Measurements from ENCODE around the gene EIF2B4.
"Not testable (repeated sequence)": the region's sequence is repeated elsewhere in the genome, so short reads cannot be mapped to it uniquely, and the experiment has no call there.

The EIF2B4 gene

DNA sequence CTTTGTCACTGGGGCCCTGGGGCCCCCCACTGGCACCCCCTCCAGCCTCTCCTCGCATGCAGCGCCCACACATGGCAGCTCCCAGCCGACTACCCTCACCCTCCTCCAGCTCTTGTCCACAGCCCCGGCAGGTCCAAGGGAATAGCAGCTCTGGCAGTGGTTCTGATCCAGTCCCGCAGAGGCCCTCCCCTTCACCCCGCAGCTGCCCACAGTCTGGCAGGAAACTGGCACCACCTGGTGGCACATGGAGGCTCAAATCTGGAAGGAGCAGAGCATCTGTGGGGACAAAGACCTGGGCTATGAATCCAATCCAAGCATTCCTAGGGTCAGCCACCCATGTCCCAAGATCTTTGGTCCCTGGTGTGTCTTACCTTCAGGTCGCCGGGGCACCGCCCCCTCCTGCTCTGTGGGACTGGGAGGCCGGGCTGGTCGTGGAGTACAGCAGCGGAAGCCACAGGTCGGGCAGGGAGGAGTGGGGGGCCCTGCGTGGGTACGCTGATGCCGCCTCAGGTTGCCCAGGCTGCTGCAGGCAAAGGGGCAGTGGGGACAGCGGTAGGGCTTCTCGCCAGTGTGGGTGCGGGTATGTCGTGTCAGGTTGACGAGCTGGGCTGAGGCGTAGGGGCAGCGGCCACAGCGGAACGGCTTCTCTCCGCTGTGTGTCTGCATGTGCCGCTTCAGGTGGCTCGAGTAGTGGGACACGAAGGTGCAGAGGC lies 8.1 kb upstream of the EIF2B4 start:
- in situ Hi-C loops (cut with MboI; ENCODE audit: low sequenced_read_pairs): no loop called here

DNA sequence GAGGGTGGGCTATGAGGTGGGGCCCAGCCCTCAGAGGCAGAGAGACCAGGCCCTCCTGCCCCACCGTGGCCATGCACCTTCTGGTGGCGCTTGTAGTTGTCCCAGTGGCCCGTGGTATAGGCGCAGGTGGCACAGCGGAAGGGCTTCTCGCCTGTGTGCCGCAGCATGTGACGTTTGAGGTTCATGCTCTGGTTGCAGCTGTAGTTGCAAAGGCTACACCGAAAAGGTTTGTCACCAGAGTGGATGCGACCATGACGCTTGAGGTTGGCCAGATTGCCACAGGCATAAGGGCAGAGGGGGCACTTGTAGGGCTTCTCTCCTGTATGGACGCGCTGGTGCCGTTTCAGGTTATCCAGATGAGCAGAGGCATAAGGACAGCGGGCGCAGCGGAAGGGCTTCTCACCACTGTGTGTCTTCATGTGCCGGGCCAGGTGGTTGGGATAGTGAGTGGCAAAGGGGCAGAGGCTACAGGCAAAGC lies 7.5 kb upstream of the EIF2B4 start:
- in situ Hi-C loops (cut with MboI; ENCODE audit: low sequenced_read_pairs): no loop called here

DNA sequence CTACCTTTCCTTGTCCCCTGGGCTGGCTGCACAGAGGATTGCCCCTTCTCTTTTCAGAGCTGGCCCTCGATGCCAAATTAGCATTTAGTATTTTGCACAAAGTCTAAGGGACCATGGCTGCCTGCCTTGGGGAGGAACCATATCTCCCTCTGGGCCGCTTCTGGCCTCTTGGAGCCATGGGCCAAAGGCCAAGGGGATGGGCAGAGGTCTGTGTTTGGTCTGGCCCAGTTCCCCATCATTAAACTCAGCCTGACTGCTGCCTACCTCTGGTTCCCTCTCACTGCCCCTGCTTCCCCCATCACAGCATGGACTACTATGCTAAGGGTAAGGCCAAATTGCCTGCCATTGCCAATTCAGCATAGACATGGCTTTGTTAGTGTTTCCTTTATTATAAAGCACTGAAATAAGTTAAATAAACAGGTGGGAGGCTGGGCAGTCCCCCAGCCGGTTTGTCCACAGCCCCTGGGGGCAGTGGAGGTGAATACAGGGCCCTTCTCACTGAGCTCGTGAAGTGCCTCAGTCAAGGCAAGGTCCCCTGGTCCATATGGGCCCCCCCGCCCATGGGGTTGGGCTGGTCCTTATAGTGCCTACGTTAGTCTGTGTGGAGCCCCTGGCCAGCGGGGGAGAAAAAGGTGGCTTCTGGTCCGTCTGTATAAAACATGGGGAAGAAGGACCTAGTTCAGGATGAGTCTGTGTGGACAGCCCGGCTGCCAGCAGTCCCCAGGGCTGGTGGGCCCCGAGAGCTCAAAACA lies 6.9 kb upstream of the EIF2B4 start:
- in situ Hi-C loops (cut with MboI; ENCODE audit: low sequenced_read_pairs): no loop called here

DNA sequence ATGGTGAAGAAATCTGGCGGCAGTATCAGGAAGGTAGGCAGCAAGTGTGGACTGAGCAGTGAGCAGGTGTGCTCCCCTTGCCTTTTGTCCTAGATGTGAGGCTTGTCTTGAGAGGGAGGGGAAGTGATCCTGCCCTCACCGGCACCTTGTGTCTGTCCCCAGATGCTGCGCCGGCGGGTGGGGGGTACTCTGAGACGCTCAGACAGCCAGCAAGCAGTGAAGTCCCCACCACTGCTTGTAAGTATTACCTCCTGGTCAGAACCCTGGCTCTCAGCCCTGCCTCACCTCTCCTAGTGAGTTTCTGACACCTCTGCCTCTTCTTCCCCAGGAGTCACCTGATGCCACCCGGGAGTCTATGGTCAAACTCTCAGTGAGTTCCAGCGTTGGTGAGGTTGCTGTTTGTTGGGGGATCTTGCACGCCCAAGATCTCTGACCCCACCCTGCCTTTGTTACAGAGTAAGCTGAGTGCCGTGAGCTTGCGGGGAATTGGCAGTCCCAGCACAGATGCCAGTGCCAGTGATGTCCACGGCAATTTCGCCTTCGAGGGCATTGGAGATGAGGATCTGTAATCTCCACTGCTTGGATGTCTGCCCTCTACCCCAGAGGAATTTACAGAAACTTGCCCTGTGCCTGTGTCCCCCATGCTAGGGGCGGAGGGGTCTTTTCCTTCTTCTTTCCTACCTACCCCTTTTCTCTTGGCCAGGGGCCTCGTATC lies 6.2 kb upstream of the EIF2B4 start:
- in situ Hi-C loops (cut with MboI; ENCODE audit: low sequenced_read_pairs): no loop called here

DNA sequence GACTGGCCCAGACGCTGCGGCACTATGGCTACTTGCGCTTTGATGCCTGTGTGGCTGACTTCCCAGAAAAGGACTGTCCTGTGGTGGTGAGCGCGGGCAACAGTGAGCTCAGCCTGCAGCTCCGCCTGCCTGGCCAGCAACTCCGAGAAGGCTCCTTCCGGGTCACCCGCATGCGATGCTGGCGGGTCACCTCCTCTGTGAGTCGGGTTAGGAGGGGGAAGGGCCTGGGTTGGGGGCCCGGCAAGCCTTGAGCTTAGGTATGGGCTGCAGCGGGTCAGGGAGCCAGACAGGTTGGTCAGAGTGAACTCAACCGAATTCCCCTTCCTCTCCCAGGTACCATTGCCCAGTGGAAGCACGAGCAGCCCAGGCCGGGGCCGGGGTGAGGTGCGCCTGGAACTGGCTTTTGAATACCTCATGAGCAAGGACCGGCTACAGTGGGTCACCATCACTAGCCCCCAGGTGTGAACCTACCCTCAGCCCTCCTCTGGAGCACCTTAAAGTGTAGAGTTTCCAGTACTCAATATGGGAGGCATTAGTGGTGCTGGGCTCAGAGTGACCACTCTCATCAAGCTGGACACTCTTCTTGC lies 5.5 kb upstream of the EIF2B4 start:
- in situ Hi-C loops (cut with MboI; ENCODE audit: low sequenced_read_pairs): no loop called here

DNA sequence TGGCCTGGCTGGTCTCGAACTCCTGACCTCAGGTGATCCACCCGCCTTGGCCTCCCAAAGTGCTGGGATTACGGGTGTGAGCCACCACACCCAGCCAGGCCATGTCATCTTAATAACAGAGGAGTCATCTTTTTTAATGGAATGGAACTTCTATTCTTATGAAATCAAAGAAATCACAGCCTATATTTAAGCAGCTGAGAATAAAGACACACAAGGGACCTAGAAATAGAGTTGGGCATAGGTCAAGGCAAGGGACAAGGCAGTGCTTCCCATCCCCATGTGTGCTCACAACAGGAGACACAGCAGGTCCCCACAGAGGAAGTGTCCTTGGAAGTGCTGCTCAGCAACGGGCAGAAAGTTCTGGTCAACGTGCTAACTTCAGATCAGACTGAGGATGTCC lies 3.4 kb upstream of the EIF2B4 start:
- in situ Hi-C loops (cut with MboI; ENCODE audit: low sequenced_read_pairs): no loop called here

DNA sequence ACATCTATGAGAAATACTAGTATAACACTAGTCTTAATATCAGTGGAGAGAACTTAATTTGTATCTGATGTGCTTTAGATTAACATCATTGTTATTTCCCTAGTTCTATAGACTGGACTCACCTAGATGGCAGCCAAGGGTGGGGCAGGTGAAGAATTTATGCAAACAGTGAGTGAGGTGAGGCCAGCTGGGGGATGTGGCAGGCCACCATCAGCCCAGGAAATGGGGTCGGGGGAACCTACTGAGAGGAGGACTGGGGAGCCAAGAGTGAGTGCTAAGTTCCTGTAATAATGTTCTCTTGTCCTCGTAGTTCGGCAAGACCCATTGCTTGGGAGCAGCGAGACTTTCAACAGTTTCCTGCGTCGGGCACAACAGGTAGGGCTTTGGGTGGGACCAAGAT lies 2.8 kb upstream of the EIF2B4 start:
- in situ Hi-C loops (cut with MboI; ENCODE audit: low sequenced_read_pairs): no loop called here

DNA sequence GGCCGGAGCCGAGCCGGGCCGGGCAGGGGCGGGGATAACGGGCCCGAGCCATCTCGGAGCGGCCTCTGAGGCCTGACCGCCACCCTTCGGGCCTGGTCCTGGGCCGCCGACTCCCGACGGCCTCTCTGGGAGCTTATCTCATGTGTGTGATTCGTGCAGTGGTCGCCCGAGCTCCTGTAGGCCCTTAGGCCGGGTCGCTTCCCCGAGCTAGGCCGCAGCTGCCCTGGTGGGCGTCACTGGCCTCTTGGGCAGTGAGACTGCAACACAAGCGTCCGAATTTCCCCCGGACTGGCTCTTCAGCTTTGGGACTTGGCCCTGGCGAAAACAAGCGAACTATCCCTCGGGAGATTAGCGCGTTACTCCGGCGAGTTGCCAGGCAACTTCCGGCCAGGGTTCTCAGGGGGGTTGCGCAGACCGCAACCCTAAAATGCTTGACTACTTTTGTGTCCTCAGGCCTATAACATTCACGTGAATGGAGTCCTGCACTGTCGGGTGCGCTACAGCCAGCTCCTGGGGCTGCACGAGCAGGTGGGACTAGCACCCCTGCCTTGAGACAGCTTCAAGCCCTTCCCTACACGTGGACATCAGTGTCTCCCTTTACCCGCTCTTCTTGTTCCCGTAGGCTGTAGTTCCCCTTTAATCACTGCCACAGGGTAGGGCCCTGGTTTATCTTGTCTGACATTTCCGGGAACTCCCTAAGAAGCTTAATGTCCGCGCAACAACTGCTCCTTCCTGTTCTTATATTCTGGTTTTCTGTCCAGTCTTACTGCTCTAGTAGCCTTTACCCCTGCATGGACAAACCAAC lies 880 bp upstream of the EIF2B4 start:
- in situ Hi-C loops (cut with MboI; ENCODE audit: low sequenced_read_pairs): no loop called here

DNA sequence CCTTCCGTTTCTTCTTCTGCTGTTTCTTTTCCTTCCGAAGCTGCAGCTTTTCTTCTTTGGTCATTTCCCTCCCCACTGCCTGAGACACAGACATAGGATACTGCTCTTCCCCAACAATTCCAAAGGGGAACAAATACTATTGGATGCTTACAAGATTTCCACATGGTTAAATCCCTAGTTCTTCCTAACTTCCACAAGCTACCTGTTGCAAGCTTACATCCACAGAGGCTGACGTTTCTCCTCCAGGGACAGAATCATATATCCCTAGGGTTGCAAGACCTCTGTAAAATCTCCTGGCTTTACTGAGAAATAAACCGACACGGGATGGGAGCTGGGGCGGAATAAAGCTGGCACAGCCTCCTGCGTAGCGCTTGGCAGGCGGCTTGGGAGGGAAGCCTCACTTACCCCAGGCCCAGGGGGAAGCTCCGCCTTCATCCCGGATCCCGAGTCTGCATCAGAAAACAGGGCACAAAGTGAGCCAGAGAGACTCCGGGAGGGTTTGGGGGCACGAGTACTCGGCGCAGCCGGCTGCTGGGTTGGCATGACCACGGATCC lies 590 bp downstream of the EIF2B4 start:
- in situ Hi-C loops (cut with MboI; ENCODE audit: low sequenced_read_pairs): no loop called here

DNA sequence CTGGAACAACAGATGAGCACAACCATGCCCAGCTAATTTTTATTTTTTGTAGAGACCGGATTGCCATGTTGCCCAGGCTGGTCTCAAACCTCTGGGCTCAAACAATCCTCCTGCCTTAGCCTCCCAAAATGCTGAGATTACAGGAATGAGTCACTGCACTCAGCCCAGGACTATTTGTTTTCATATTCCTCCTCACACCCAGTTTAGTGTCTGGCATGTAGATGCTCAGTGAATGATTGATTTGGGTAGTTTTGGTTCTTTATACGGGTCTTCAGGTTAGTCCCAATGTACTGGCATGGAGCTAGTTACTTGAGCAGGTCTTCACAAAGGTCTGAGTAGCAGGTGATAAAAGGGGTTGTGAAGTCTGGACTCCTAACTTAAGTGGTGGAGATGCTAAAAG lies 6.2 kb downstream of the EIF2B4 start:
- in situ Hi-C loops (cut with MboI; ENCODE audit: low sequenced_read_pairs): no loop called here

DNA sequence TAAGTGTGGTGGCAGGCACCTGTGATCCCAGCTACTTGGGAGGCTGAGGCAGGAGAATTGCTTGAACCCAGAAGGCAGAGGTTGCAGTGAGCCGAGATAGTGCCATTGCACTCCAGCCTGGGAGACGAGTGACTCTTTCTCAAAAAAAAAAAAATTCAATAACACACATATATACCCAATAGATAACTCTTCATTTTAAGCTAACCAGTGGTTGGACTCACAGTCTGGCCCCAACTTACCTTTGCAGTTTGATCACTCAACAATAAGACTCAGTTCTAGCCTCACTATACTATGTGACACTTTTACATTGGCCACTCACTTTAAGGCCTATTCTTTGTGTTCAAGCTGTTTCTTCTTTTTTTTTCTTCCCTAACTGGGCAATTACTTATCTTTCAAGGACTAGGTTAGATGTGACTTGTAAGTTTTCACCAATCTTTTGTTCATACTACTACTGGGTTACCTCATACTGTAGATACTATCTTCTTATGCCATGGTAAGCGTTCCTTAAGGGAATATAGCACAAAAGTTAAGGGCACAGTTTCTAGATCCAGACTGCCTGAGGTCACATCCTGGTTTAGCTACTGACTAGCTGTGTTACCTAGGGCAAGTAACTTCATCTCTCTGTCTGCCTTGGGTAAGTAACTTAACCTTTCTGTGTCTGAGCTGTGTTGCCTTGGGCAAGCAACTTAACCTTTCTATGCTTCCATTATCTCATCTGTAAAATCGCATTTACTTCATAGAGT lies 7.3 kb downstream of the EIF2B4 start:
- in situ Hi-C loops (cut with MboI; ENCODE audit: low sequenced_read_pairs): no loop called here

DNA sequence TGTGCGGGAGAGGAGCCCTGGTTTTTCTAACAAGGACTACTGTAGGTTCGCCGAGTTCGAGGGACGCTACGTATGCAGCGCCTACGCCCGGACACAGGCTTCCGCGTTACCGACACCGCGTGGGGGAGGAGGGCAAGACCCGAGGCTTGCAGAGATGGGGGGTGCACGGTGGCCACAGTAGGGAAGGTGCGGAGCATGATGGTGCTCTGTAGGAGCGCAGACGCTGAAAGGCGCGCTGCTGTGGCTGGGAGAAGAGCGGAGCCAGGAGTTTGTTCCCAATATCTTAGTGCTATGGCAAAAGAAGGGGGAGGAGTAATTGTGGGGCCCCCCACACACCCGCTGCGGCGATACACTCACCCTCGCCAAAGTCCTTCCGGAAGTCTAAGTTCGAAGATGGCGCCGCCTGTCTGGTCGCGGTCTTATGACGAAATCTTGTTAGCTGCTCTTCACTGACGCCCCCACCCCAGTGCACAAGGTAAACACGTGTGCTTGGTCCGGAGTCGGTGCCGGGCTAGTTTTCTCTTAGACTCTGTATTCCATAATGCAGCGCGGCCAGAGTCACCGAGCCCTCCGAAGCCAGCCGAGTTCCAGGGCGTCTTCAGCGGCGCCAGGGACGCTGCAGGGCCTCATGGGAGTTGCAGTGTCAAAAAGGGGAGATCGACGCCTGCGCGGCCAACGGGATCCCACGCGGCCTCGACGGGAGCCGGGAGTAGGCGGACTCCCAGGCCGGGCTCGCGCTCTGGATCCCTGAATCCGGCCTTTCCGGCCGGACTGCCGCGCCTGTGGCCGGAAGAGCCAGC lies 13.6 kb downstream of the EIF2B4 start, which contains the start of gene GTF3C2:
Gene GTF3C2, minus strand, starts transcription at position 383 of the 800 bp plus-strand sequence. CDS start 13,210 bp downstream, outside the sequence.
- in situ Hi-C loops (cut with MboI; ENCODE audit: low sequenced_read_pairs): no loop called here

DNA sequence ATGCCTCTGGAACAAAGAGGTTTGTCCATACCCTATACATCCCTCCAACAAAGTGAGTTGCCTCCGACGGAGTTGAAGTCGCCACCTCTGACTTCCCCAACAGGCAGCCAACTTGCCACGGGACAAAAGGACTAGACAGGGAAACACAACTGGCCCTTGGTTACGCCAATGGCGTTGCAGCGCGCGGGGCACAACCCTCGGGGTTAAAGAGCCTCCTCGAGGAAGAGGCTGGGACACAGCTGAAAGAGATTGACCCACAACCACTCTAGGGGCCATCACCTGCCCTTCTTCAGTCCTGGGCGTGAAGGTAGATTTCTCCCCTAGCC lies 14.1 kb downstream of the EIF2B4 start:
- in situ Hi-C loops (cut with MboI; ENCODE audit: low sequenced_read_pairs): no loop called here

DNA sequence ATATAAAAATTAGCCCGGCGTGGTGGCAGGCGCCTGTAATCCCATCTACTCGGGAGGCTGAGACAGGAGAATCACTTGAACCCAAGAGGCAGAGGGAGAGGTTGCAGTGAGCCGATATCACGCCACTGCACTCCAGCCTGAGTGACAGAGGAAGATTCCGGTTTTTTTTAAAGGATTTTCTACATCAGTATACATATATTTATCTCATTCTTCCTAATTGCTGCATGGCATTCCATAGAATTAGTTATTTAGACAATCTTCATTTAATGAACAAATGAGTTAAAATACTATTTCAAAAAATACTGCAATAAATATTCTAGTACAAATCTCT lies 15.6 kb downstream of the EIF2B4 start:
- in situ Hi-C loops (cut with MboI; ENCODE audit: low sequenced_read_pairs): no loop called here

DNA sequence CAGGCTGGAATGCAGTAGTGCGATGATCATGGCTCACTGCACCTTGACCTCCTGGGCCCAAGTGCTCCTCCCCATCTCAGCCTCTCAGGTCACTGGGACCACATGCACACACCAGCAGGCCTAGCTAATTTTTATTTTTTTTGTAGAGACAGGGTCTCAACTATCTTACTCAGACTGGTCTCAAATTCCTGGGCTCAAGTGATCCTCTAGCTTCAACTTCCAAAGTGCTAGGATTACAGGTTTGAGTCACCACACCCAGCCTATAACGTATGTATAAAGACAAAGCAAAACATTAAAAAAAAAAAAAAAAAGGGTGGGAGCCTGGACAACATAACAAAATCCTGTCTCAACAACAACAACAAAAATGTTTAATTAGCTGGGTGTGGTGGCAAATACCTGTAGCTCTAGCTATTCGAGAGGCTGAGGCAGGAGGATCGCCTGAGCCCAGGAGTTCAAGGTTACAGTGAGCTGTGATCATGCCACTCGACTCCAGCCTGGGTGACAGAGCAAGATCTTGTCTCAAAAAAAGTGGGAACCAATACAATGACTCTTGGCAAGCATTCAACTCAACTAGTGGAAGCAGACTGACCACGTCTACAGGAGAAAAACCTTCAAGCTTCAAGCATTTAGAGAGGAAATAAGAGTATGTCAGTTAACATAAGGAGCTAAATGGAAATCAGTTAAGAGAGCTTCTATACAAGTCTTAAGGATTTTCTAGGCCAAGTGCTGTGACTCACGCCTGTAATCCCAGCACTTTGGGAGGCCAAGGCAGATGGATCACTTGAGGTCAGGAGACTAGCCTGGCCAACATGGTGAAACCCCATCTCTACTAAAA lies 16.2 kb downstream of the EIF2B4 start:
- in situ Hi-C loops (cut with MboI; ENCODE audit: low sequenced_read_pairs): no loop called here

DNA sequence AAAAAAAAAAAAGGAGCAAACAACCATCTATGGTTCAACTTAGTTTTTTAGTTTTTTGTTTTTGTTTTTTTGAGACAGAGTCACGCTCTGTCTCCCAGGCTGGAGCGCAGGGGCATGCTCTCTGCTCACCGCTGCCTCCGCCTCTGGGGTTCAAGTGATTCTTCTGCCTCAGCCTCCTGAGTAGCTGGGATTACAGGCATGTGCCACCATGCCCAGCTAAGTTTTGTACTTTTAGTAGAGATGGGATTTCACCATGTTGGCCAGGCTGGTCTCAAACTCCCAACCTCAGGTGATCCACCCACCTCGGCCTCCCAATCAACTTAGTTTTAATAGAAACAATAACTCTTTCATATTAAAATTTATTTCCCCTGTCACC lies 16.8 kb downstream of the EIF2B4 start:
- in situ Hi-C loops (cut with MboI; ENCODE audit: low sequenced_read_pairs): not testable (repeated sequence)

DNA sequence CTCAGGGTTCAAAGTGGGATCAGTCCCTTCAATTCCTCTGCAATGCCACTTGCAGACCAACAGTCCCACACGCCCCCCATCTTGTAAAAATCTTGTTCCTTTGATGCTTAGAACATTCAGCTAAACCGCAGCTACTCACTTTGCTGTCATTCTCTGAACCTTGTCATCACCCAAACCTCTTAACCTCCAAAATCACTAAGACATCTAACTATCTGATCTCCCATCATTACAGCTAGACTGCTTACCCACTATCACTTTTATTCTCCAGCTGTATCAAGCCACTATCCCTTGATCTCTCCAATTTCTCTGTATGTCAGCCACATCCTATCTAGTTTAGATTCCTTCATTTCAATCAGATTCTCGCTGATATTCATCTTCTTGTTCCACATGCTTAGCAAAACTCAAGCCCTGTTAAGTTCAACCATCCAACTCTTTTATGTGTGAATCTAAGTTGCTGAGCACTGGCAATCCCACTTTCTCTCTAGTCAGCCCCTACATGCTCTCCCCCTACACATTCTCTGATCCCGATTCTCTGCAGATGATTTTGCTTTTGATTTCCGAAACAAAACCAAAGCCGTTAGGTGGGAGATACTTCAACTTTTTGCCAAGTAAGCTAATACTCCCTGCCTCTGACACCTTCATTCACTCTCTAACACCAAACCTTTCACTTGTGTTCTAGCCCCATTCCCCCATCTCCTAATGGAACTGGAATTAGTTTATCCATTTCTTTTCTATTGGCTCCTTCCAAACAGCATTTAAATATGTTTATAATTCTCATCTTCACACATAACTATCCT lies 18.1 kb downstream of the EIF2B4 start:
- in situ Hi-C loops (cut with MboI; ENCODE audit: low sequenced_read_pairs): no loop called here
